Activated B cell treated with CpG ODN at 0.5 μM for 24 hours (primary cell): Measurements from ENCODE around the gene PTPRD. TPM values are rescaled to one million over a fixed set of nuclear protein-coding genes. Genes with fewer than 3 reads are reported as not detected.

ENCODE experiments used
- ATAC-seq: fragments of 200-7000 bp; cut with Tn5 transposase; one replicate; pipeline ENCODE4 v1.10.0; 2021; ENCODE audit warnings: low read depth, mild to moderate bottlenecking, moderate library complexity
- CTCF ChIA-PET: fragments of 350-600 bp; sonication (Branson Sonifier 250); formaldehyde crosslinking; loops from one replicate; lab custom pipeline; 2021; ENCODE audit warnings: antibody characterized with exemption; lab: Charles Lee
- POLR2A ChIA-PET: fragments of 350-600 bp; sonication (Branson Sonifier 250); formaldehyde crosslinking; loops from one replicate; lab custom pipeline; 2021; ENCODE audit warnings: antibody characterized with exemption; lab: Charles Lee
- DNase-seq: peaks from one replicate; pipeline ENCODE4 v3.0.0; 2022
- H3K27ac Mint-ChIP-seq: one replicate; pipeline ENCODE4 v1.8.0; 2020; ENCODE audit warnings: mixed read lengths
- H3K27me3 Mint-ChIP-seq: one replicate; pipeline ENCODE4 v1.8.0; 2021; ENCODE audit warnings: mixed read lengths
- H3K36me3 Mint-ChIP-seq: one replicate; pipeline ENCODE4 v1.8.0; 2021; ENCODE audit warnings: low read depth, mixed read lengths
- H3K4me1 Mint-ChIP-seq: one replicate; pipeline ENCODE4 v1.8.0; 2021; ENCODE audit warnings: mixed read lengths
- H3K4me3 Mint-ChIP-seq: one replicate; pipeline ENCODE4 v1.8.0; 2020; ENCODE audit warnings: mild to moderate bottlenecking, mixed read lengths
- H3K9me3 Mint-ChIP-seq: one replicate; pipeline ENCODE4 v1.8.0; 2020; ENCODE audit warnings: mixed read lengths
- CTCF ChIP-seq: fragments of 200-600 bp; IDR thresholded peaks from one replicate; pipeline ENCODE4 v1.8.0; 2022; ENCODE audit warnings: antibody characterized with exemption, mild to moderate bottlenecking
- intact Hi-C: fragments of 100-400 bp; cut with micrococcal nuclease; formaldehyde crosslinking; loops from one replicate; pipeline ENCODE4 v1.15.1; 2024
- total RNA-seq: library from RNA; stranded (reverse); gene quantifications from 2 replicates; pipeline ENCODE4 v1.2.3, GENCODE V29; 2022

The PTPRD gene
- total RNA-seq, 1 donor from 2014 or later: 0.04 TPM

- no peak for TF ChIP-seq CTCF
- no peak for ATAC-seq
- CTCF ChIA-PET: no interaction called here
- Mint-ChIP-seq H3K27ac (no peak overlapping the region), H3K27me3 (no peaks in the 10 kb centered on the region), H3K36me3 (no peaks in the 10 kb centered on the region), H3K9me3 (no peaks in the 10 kb centered on the region), H3K4me1 (no peaks in the 10 kb centered on the region), H3K4me3 (no peak overlapping the region)
- no peak for DNase-seq
- POLR2A ChIA-PET: no interaction called here
- intact Hi-C loops: no loop called here
Observed at GRCh38 chr9:10071579-10071978, 541.2 kb downstream of the PTPRD start.

GRCh38 chr9:10062629-10063395, 550.0 kb downstream of the PTPRD start:
- no peak for DNase-seq
- H3K4me3 Mint-ChIP-seq: no peak overlapping the region
- ChIA-PET POLR2A (no interaction called here), CTCF (interaction anchor here (1.0 kb wide), 1 partner anchor 206 kb away, joined by 4 read pairs; no protein-coding TSS in a partner anchor)
- TF ChIP-seq CTCF: no peak
- intact Hi-C loops: no loop called here
- no peak overlapping the region for H3K27ac Mint-ChIP-seq
- H3K9me3 Mint-ChIP-seq: no peaks in the 10 kb centered on the region
- no peaks in the 10 kb centered on the region for H3K4me1 Mint-ChIP-seq
- no peaks in the 10 kb centered on the region for H3K27me3 Mint-ChIP-seq
- no peaks in the 10 kb centered on the region for H3K36me3 Mint-ChIP-seq
- ATAC-seq: no peak

- no peak for DNase-seq
- no peaks in the 10 kb centered on the region for H3K9me3 Mint-ChIP-seq
- intact Hi-C loops: no loop called here
- POLR2A ChIA-PET: no interaction called here
- TF ChIP-seq CTCF: no peak
- no peak for ATAC-seq
- no peaks in the 10 kb centered on the region for H3K36me3 Mint-ChIP-seq
- H3K4me1 Mint-ChIP-seq: no peaks in the 10 kb centered on the region
- H3K27ac Mint-ChIP-seq: no peak overlapping the region
- no peak overlapping the region for H3K4me3 Mint-ChIP-seq
- CTCF ChIA-PET: no interaction called here
- H3K27me3 Mint-ChIP-seq: no peaks in the 10 kb centered on the region
Observed at GRCh38 chr9:10059044-10059443, 553.8 kb downstream of the PTPRD start.

- H3K36me3 Mint-ChIP-seq: no peaks in the 10 kb centered on the region
- intact Hi-C loops: no loop called here
- no peaks in the 10 kb centered on the region for H3K4me1 Mint-ChIP-seq
- CTCF ChIA-PET: no interaction called here
- H3K9me3 Mint-ChIP-seq: no peaks in the 10 kb centered on the region
- no peak overlapping the region for H3K27ac Mint-ChIP-seq
- H3K27me3 Mint-ChIP-seq: peaks cover 4% of the 10 kb centered on the region
- ATAC-seq: no peak
- no peak for TF ChIP-seq CTCF
- DNase-seq: no peak
- H3K4me3 Mint-ChIP-seq: no peak overlapping the region
- POLR2A ChIA-PET: no interaction called here
Observed at GRCh38 chr9:10055886-10056395, 556.9 kb downstream of the PTPRD start.

GRCh38 chr9:10054456-10054855, 558.3 kb downstream of the PTPRD start:
- TF ChIP-seq CTCF: no peak
- POLR2A ChIA-PET: no interaction called here

More at GRCh38 chr9:10054456-10054855, 558.3 kb downstream of the PTPRD start:
- CTCF ChIA-PET: no interaction called here
- DNase-seq: no peak
- Mint-ChIP-seq H3K4me1 (no peaks in the 10 kb centered on the region), H3K4me3 (no peak overlapping the region), H3K36me3 (no peaks in the 10 kb centered on the region), H3K9me3 (no peaks in the 10 kb centered on the region), H3K27me3 (peaks cover 4% of the 10 kb centered on the region), H3K27ac (no peak overlapping the region)
- no peak for ATAC-seq
- intact Hi-C loops: no loop called here
